A673 (cell line): ENCODE data around the gene TWIST1. TPM values are rescaled to one million over a fixed set of nuclear protein-coding genes. Genes with fewer than 3 reads are reported as not detected.

ENCODE experiments used
- BruUV-seq: library from RNA; stranded (reverse); fragments of 400-500 nt; replicated peaks from 2 replicates; lab custom pipeline; 2021; lab: Mats Ljungman, UMichigan
- CTCF ChIA-PET: fragments of 300-600 bp; sonication (Branson Sonifier 250); formaldehyde crosslinking; loops from one replicate; lab custom pipeline; 2022; ENCODE audit warnings: antibody characterized with exemption; lab: Charles Lee
- POLR2A ChIA-PET: fragments of 300-600 bp; sonication (Branson Sonifier 250); formaldehyde crosslinking; loops from one replicate; lab custom pipeline; 2022; ENCODE audit warnings: antibody characterized with exemption; ENCODE audit not compliant: low non-redundant PET; lab: Charles Lee
- DNase-seq: peaks from one replicate; pipeline ENCODE4 v3.0.0-alpha.2; 2015; ENCODE audit warnings: low spot score
- H3K27ac ChIP-seq: fragments of 200-600 bp; sonication (generic); 2 replicates; pipeline ENCODE4 v1.5.1; 2016; ENCODE audit warnings: mixed run types, low read depth, mild to moderate bottlenecking, mixed read lengths, antibody characterized with exemption, low read length; ENCODE audit not compliant: poor library complexity, severe bottlenecking
- H3K27me3 ChIP-seq: fragments of 200-600 bp; sonication (generic); replicated peaks from 2 replicates; pipeline ENCODE4 v1.6.1; 2017; ENCODE audit warnings: mixed run types, low read depth, mild to moderate bottlenecking, mixed read lengths, antibody characterized with exemption, low read length; ENCODE audit not compliant: insufficient read depth, poor library complexity
- H3K36me3 ChIP-seq: fragments of 200-600 bp; sonication (generic); 2 replicates; pipeline ENCODE4 v1.6.1; 2016; ENCODE audit warnings: mixed run types, mild to moderate bottlenecking, mixed read lengths, antibody characterized with exemption, low read length; ENCODE audit not compliant: insufficient read depth, poor library complexity, severe bottlenecking
- H3K4me1 ChIP-seq: fragments of 200-600 bp; sonication (generic); 2 replicates; pipeline ENCODE4 v1.6.1; 2017; ENCODE audit warnings: mixed run types, mild to moderate bottlenecking, mixed read lengths, antibody characterized with exemption, low read length; ENCODE audit not compliant: insufficient read depth, poor library complexity, severe bottlenecking
- H3K4me3 ChIP-seq: fragments of 200-600 bp; sonication (generic); 2 replicates; pipeline ENCODE4 v1.5.1; 2016; ENCODE audit warnings: low read depth, mixed run types, mild to moderate bottlenecking, mixed read lengths, low read length; ENCODE audit not compliant: poor library complexity, severe bottlenecking
- H3K9me3 ChIP-seq: fragments of 200-600 bp; sonication (generic); 2 replicates; pipeline ENCODE4 v1.6.1; 2016; ENCODE audit warnings: mixed run types, low read depth, mild to moderate bottlenecking, mixed read lengths, antibody characterized with exemption, low read length; ENCODE audit not compliant: poor library complexity, severe bottlenecking
- EZH2 ChIP-seq: fragments of 200-600 bp; sonication (generic); IDR thresholded peaks from 2 replicates; pipeline ENCODE4 v1.6.1; 2017; ENCODE audit warnings: borderline replicate concordance, low read depth, mild to moderate bottlenecking, mixed read lengths, antibody characterized with exemption, low read length; ENCODE audit not compliant: poor library complexity, severe bottlenecking
- intact Hi-C: fragments of 100-400 bp; cut with micrococcal nuclease; formaldehyde crosslinking; loops from one replicate; pipeline ENCODE4 v1.10.0; 2022; ENCODE audit not compliant: unreplicated experiment
- total RNA-seq: library from RNA; stranded (reverse); gene quantifications from 2 replicates; pipeline ENCODE4 v1.2.3, GENCODE V29; 2021
- TF ChIP-seq, protein P1 (sequence below): fragments of 300-800, 200-600 bp; sonication (generic); conservative IDR thresholded peaks from 2 replicates; pipeline ENCODE4 v1.5.1; 2017; ENCODE audit warnings: low read depth, mild to moderate bottlenecking, antibody characterized with exemption, low read length, moderate library complexity, mixed read lengths

TWIST1 gene
- total RNA-seq, 1 experiment from 2014 or later = 41.6 TPM

DNA sequence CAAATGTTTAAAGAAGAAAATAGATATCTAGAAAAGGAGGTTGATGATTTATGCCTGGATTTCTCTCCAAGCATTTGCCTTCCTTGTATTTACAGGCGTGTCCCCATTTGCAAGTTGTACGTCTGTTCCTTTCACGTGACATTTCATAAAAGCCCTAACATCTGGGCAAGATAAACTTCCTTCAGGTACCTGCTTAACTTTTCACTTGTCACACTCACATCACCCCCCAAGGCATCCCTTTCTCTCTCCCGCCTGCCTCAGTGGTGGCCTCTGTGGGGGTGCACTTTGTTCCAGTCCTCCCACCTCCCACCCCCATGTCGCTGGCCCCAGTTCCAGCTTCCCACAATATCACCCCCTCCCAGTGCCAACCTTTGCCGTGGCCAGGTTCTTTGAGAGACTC is 6.7 kb downstream of the TWIST1 start:
- Histone ChIP-seq H3K4me1 (peaks cover 41% of the 10 kb centered on the region), H3K9me3 (no peaks in the 10 kb centered on the region), H3K36me3 (peaks cover 13% of the 10 kb centered on the region), H3K4me3 (no peak overlapping the region), H3K27me3 (no peaks in the 10 kb centered on the region), H3K27ac (no peak overlapping the region)
- intact Hi-C loops = no loop called here
- BruUV-seq = no TSS peak
- no peak for DNase-seq
- no peak for TF ChIP-seq EZH2
- TF ChIP-seq, protein P1, sequence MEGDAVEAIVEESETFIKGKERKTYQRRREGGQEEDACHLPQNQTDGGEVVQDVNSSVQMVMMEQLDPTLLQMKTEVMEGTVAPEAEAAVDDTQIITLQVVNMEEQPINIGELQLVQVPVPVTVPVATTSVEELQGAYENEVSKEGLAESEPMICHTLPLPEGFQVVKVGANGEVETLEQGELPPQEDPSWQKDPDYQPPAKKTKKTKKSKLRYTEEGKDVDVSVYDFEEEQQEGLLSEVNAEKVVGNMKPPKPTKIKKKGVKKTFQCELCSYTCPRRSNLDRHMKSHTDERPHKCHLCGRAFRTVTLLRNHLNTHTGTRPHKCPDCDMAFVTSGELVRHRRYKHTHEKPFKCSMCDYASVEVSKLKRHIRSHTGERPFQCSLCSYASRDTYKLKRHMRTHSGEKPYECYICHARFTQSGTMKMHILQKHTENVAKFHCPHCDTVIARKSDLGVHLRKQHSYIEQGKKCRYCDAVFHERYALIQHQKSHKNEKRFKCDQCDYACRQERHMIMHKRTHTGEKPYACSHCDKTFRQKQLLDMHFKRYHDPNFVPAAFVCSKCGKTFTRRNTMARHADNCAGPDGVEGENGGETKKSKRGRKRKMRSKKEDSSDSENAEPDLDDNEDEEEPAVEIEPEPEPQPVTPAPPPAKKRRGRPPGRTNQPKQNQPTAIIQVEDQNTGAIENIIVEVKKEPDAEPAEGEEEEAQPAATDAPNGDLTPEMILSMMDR = no peak
- ChIA-PET POLR2A (no interaction called here), CTCF (no interaction called here)

DNA sequence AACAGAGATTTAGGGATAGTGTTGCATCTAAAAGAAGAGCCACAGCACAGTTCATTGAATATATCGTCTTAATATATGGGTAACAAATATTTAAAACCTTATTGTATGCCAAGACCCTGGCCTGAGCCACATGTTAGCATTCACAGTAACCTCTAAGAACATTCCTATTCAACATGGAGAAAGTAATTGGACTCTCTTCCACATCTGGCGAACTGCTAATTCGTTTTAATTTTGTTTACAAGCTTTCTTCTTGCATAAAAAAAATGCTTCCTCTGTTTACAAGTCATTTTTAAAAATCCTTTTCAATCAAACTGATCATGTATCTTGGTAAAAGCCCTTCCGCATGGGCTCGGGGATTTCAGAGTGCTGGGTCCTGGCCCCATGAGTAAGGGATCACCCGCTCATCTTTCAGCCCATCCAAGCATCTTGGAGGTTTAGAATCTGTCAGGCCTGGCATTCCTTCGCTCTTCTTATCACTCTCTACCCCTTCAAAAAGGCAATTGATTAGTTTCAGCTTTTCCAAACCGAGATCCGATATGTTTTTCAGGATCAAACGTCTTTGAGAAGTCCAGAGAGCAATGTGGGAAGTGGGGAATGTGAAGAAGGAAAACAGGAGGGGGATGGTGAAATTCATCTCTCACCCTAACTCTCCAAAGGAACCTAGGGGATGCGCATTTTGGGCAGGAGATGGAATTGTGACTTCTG is 7.3 kb downstream of the TWIST1 start:
- BruUV-seq = no TSS peak
- ChIA-PET POLR2A (no interaction called here), CTCF (no interaction called here)
- H3K4me1 ChIP-seq = peaks cover 41% of the 10 kb centered on the region
- no peak overlapping the region for H3K27ac ChIP-seq
- intact Hi-C loops = no loop called here
- H3K4me3 ChIP-seq = no peak overlapping the region
- H3K9me3 ChIP-seq = no peaks in the 10 kb centered on the region
- no peak for DNase-seq
- no peak for TF ChIP-seq EZH2
- TF ChIP-seq, protein P1 = no peak
- H3K36me3 ChIP-seq = peaks cover 13% of the 10 kb centered on the region
- H3K27me3 ChIP-seq = no peaks in the 10 kb centered on the region

DNA sequence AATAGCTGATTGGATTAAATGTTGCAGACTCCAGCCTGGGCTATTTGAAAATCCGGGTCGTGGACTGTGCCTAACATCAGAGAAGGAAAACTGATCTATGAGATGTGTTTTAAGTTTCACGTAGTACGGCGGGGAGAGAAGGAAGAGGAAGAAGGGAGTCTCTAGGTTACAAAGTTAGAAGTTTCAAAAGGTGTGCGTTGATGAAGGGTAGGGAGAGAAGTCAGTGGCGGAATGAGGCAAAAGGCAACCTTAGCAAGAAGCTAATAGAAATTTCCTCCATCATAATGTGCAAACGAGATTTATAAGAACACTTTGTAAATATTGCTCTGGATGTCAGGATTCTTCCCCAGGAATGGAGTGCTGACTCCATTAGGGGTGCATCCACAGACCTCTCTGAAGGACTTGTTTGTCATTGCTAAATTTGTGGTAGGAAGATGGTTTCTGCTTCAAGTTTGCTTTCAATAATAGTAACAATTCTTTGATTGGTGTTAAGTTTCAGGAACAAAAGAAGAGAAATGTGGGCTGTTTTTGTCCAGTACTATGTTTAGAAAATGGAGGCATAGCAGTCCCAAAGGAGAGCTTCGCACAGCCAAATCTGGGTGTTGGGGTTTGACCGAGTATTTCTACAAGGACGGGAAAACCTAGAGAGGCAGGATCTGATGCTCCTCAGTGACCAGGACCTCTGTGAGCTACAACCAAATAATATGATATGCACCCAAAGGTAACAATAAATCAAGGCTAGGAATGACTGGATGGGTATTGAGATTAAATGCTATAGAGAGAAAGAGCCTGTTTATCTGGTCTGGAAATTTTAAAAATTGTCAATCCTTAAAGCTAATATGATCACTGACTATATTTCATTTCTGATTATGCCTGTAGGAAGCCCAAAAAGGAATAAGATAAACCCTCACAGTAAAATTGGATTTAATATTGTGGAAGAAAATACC is 8.2 kb downstream of the TWIST1 start:
- H3K27ac ChIP-seq = no peak overlapping the region
- no peaks in the 10 kb centered on the region for H3K27me3 ChIP-seq
- no peak overlapping the region for H3K4me3 ChIP-seq
- DNase-seq = no peak
- intact Hi-C loops = loop anchor here (5.0 kb wide), 2 partner anchors 217 to 322 kb away; no protein-coding TSS in a partner anchor
- TF ChIP-seq EZH2 = no peak
- TF ChIP-seq, protein P1 = no peak
- POLR2A ChIA-PET = no interaction called here
- no peaks in the 10 kb centered on the region for H3K9me3 ChIP-seq
- peaks cover 34% of the 10 kb centered on the region for H3K4me1 ChIP-seq
- CTCF ChIA-PET = no interaction called here
- H3K36me3 ChIP-seq = peaks cover 13% of the 10 kb centered on the region
- no TSS peak for BruUV-seq
